SJSA1 (cell line): ENCODE data around the gene SETX. TPM values are rescaled to one million over a fixed set of nuclear protein-coding genes. Genes with fewer than 3 reads are reported as not detected.

Experiments used
- DNase-seq, 2 experiments: peaks; one replicate each; pipeline ENCODE4 v3.0.0-alpha.2; 2015 to 2020; ENCODE audit warnings: low spot score in 2 of 2, low read depth in 1 of 2
- H3K27ac ChIP-seq: fragments of 250-450 bp; sonication (Bioruptor Pico); 2 replicates; pipeline ENCODE4 v1.5.1; 2020; ENCODE audit warnings: mild to moderate bottlenecking, moderate library complexity
- H3K27me3 ChIP-seq: fragments of 250-450 bp; sonication (Bioruptor Pico); replicated peaks from 2 replicates; pipeline ENCODE4 v1.5.1; 2020; ENCODE audit warnings: mild to moderate bottlenecking, moderate library complexity
- H3K36me3 ChIP-seq: fragments of 250-450 bp; sonication (Bioruptor Pico); 2 replicates; pipeline ENCODE4 v1.5.1; 2020; ENCODE audit warnings: mild to moderate bottlenecking
- H3K4me1 ChIP-seq: fragments of 250-450 bp; sonication (Bioruptor Pico); replicated peaks from 2 replicates; pipeline ENCODE4 v1.6.1; 2021; ENCODE audit warnings: mild to moderate bottlenecking
- H3K4me3 ChIP-seq: fragments of 250-450 bp; sonication (Bioruptor Pico); 2 replicates; pipeline ENCODE4 v1.5.1; 2020; ENCODE audit warnings: mild to moderate bottlenecking
- H3K9me3 ChIP-seq: fragments of 250-450 bp; sonication (Bioruptor Pico); replicated peaks from 2 replicates; pipeline ENCODE4 v1.5.1; 2020; ENCODE audit warnings: mild to moderate bottlenecking
- total RNA-seq: library from RNA; depleted of rRNA; stranded (reverse); fragments of >200 nt; shearing (Covaris generic); gene quantifications from 2 replicates; pipeline ENCODE4 v1.2.3, GENCODE V29; 2014

The SETX gene
- total RNA-seq, 1 experiment from 2014 or later, result 34.6 TPM

DNA sequence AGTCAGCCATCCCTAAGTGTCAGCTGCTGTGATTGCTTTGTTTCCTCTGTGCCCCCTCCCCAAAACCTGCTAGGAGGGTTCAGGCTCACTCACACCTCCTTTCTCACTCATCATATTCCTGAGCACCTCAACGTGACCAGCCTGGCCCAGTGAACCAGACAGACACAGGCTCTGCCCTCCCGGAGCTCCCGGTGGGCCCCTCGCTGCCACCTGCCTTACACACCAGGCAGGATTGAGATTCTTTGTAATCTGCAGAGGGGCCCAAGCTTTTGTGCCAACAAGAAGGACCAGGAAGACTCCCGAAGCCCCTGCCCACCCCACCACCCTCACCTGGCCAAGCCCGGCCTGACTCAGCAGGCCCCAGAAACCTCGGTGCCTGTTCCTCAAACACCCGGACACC lies 105.1 kb downstream of the SETX start:
- Histone ChIP-seq H3K4me1 (no peaks in the 10 kb centered on the region), H3K9me3 (no peaks in the 10 kb centered on the region), H3K27me3 (peaks cover 19% of the 10 kb centered on the region), H3K4me3 (no peak overlapping the region), H3K27ac (no peak overlapping the region), H3K36me3 (no peaks in the 10 kb centered on the region)
- no peak for DNase-seq

GRCh38 chr9:132249123-132249522 lies 105.7 kb downstream of the SETX start:
- Histone ChIP-seq H3K27me3 (peaks cover 20% of the 10 kb centered on the region), H3K9me3 (no peaks in the 10 kb centered on the region), H3K27ac (no peak overlapping the region), H3K4me1 (no peaks in the 10 kb centered on the region), H3K36me3 (no peaks in the 10 kb centered on the region), H3K4me3 (no peak overlapping the region)
- DNase-seq, result no peak

DNA sequence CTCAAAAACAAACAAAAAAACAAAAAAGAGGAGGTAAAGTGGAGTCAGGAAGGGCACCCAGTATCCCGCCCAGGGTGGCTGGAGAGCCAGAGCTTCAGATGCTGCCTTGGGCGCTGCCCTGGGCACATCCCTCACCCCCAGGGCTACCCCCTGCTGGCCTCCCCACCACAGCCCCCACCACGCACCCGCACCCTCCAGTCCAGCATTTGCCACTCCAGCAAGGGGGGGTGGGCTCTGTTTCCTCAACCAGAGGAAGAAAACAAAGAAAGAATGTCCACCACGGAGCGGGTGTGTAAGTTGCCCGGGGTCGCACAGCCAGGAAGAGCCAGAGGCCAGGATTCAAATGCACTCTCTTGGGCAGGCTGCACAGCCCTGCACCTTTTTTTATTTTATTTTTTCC lies 106.8 kb downstream of the SETX start:
- Histone ChIP-seq H3K27ac (no peak overlapping the region), H3K36me3 (no peaks in the 10 kb centered on the region), H3K4me1 (no peaks in the 10 kb centered on the region), H3K9me3 (no peaks in the 10 kb centered on the region), H3K27me3 (peaks cover 29% of the 10 kb centered on the region), H3K4me3 (no peak overlapping the region)
- no peak for DNase-seq

- Histone ChIP-seq H3K27me3 (peaks cover 47% of the 10 kb centered on the region), H3K4me3 (no peak overlapping the region), H3K27ac (no peak overlapping the region), H3K4me1 (peaks cover 15% of the 10 kb centered on the region), H3K9me3 (no peaks in the 10 kb centered on the region; the same call in 1 of the 2 replicates), H3K36me3 (no peaks in the 10 kb centered on the region)
- no peak for DNase-seq
Observed at GRCh38 chr9:132245465-132245864, 109.3 kb downstream of the SETX start.

- H3K9me3 ChIP-seq, result no peaks in the 10 kb centered on the region; the same call in 1 of the 2 replicates
- H3K27me3 ChIP-seq, result peaks cover 54% of the 10 kb centered on the region
- no peak overlapping the region for H3K4me3 ChIP-seq
- H3K4me1 ChIP-seq, result peaks cover 15% of the 10 kb centered on the region
- H3K27ac ChIP-seq, result no peak overlapping the region
- H3K36me3 ChIP-seq, result no peaks in the 10 kb centered on the region
- no peak for DNase-seq
Observed at GRCh38 chr9:132244582-132245455, 110.0 kb downstream of the SETX start.

GRCh38 chr9:132243156-132244074 lies 111.4 kb downstream of the SETX start:
- H3K27me3 ChIP-seq, result peaks cover 62% of the 10 kb centered on the region
- H3K4me1 ChIP-seq, result peaks cover 15% of the 10 kb centered on the region
- H3K9me3 ChIP-seq, result no peaks in the 10 kb centered on the region; the same call in 1 of the 2 replicates
- no peak for DNase-seq
- no peak overlapping the region for H3K27ac ChIP-seq
- H3K36me3 ChIP-seq, result no peaks in the 10 kb centered on the region
- H3K4me3 ChIP-seq, result no peak overlapping the region

GRCh38 chr9:132242621-132243155 lies 112.1 kb downstream of the SETX start:
- Histone ChIP-seq H3K4me3 (peak overlapping the region; percentile 37), H3K4me1 (peaks cover 15% of the 10 kb centered on the region), H3K27ac (no peak overlapping the region), H3K9me3 (no peaks in the 10 kb centered on the region; the same call in 1 of the 2 replicates), H3K36me3 (no peaks in the 10 kb centered on the region), H3K27me3 (peaks cover 62% of the 10 kb centered on the region)
- no peak for DNase-seq

- Histone ChIP-seq H3K9me3 (no peaks in the 10 kb centered on the region; the same call in 1 of the 2 replicates), H3K4me1 (peaks cover 15% of the 10 kb centered on the region), H3K27ac (no peak overlapping the region), H3K36me3 (no peaks in the 10 kb centered on the region), H3K27me3 (peaks cover 60% of the 10 kb centered on the region), H3K4me3 (peak overlapping the region; percentile 37)
- no peak for DNase-seq
Observed at GRCh38 chr9:132241840-132242620, 112.8 kb downstream of the SETX start.

- H3K27ac ChIP-seq, result no peak overlapping the region
- H3K27me3 ChIP-seq, result peaks cover 58% of the 10 kb centered on the region
Observed at GRCh38 chr9:132241483-132241839, 113.3 kb downstream of the SETX start.

GRCh38 chr9:132240841-132241482 lies 113.8 kb downstream of the SETX start:
- Histone ChIP-seq H3K36me3 (no peaks in the 10 kb centered on the region), H3K9me3 (no peaks in the 10 kb centered on the region; the same call in 1 of the 2 replicates), H3K27me3 (peaks cover 59% of the 10 kb centered on the region), H3K27ac (no peak overlapping the region), H3K4me1 (peaks cover 15% of the 10 kb centered on the region), H3K4me3 (peak overlapping the region; percentile 37)
- peak in 1 of 2 experiments; percentile 83 for DNase-seq

More at GRCh38 chr9:132241483-132241839, 113.3 kb downstream of the SETX start:
- Histone ChIP-seq H3K4me1 (peaks cover 15% of the 10 kb centered on the region), H3K9me3 (no peaks in the 10 kb centered on the region; the same call in 1 of the 2 replicates), H3K36me3 (no peaks in the 10 kb centered on the region), H3K4me3 (peak overlapping the region; percentile 37)
- DNase-seq, result peak in 1 of 2 experiments; percentile 16

- H3K9me3 ChIP-seq, result no peaks in the 10 kb centered on the region; the same call in 1 of the 2 replicates
- no peaks in the 10 kb centered on the region for H3K36me3 ChIP-seq
- H3K4me1 ChIP-seq, result peaks cover 15% of the 10 kb centered on the region
- no peak for DNase-seq
- H3K4me3 ChIP-seq, result no peak overlapping the region
- H3K27me3 ChIP-seq, result peaks cover 53% of the 10 kb centered on the region
- H3K27ac ChIP-seq, result no peak overlapping the region
Observed at GRCh38 chr9:132239999-132240840, 114.6 kb downstream of the SETX start.

DNA sequence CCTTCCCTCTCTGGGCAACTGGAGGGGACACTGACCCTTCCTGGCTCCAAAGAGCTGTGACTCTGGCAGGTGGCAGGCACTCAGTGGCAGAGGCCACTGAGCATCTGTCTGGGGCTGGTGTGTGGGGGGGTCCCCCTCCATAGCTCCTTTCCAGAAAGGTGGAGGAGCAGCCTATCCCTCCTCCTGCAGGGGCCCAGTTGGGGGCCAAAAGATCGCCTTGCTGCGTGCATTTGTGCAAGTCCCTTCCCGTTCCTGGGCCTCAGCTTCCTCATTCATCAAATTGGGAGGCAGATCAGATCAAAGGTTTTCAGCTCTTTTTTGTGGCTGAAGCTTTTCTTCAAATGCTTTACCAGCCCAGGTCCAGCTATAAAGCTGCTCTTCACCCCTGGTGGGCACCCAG lies 115.3 kb downstream of the SETX start:
- no peak for DNase-seq
- Histone ChIP-seq H3K36me3 (no peaks in the 10 kb centered on the region), H3K9me3 (no peaks in the 10 kb centered on the region; the same call in 1 of the 2 replicates), H3K4me3 (no peak overlapping the region), H3K27ac (no peak overlapping the region), H3K27me3 (peaks cover 48% of the 10 kb centered on the region), H3K4me1 (peaks cover 15% of the 10 kb centered on the region)
